Measurements from ENCODE around the gene NFKBIZ. TPM values are rescaled to one million over a fixed set of nuclear protein-coding genes. Genes with fewer than 3 reads are reported as not detected.

NFKBIZ gene
- total RNA-seq, 2 donors from 2014 or later, result 206 to 225 TPM

DNA sequence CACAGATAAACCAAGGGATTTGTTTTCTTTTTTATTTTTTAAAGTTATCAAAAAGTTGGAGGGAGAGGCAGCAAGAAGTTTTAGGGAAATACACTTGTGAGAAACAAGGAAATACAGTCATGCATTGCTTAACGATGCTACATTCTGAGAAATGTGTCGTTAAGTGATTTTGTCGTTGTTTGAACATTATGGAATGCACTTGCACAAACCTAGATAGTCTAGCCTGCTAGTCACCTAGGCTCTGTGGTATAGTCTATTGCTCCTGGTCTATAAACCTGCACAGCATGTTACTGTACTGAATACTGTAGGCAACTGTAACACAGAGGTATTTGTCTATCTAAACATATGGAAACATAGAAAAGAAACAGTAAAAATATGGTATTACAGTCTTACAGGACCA lies 2.0 kb upstream of the NFKBIZ start:
- Histone ChIP-seq H3K4me3 (no peak overlapping the region), H3K4me1 (ENCODE audit: control insufficient read depth in 1 of 2, low read depth in 2 of 2) (peaks cover 8 to 11% of the 10 kb centered on the region in 2 donors), H3K27ac (peak overlapping the region; percentile 94 to 97), H3K9me3 (no peaks in the 10 kb centered on the region), H3K36me3 (peaks cover 6% of the 10 kb centered on the region), H3K27me3 (replicated peaks; ENCODE audit: insufficient read depth) (no peaks in the 10 kb centered on the region)
- TF ChIP-seq, protein P1, sequence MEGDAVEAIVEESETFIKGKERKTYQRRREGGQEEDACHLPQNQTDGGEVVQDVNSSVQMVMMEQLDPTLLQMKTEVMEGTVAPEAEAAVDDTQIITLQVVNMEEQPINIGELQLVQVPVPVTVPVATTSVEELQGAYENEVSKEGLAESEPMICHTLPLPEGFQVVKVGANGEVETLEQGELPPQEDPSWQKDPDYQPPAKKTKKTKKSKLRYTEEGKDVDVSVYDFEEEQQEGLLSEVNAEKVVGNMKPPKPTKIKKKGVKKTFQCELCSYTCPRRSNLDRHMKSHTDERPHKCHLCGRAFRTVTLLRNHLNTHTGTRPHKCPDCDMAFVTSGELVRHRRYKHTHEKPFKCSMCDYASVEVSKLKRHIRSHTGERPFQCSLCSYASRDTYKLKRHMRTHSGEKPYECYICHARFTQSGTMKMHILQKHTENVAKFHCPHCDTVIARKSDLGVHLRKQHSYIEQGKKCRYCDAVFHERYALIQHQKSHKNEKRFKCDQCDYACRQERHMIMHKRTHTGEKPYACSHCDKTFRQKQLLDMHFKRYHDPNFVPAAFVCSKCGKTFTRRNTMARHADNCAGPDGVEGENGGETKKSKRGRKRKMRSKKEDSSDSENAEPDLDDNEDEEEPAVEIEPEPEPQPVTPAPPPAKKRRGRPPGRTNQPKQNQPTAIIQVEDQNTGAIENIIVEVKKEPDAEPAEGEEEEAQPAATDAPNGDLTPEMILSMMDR (IDR thresholded peaks at IDR 0.05), result no peak
- ATAC-seq (ENCODE audit: insufficient number of reproducible peaks, low FRiP score, low read depth) (no peak), DNase-seq (ENCODE audit: low spot score) (no peak)

DNA sequence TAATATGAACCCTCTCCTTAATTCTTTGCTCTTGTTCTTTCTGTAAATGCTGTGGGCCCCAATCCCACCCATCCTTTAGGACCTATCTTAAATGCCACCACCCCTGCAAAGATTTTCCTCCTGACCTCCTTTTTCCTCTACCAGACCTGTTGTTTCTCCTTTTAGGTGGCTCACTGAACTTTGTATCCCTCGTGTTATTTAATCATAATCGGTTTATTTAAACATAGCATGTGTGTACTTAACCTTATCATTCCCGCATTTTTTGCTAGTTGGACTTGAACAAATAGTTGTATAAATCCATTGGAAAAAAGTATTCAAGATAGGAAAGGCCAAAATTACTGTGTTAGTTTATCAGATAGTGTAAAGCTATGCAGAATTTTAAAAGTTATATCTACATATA lies 988 bp upstream of the NFKBIZ start:
- no peak for DNase-seq (ENCODE audit: low spot score)
- TF ChIP-seq, protein P1 (IDR thresholded peaks at IDR 0.05), result no peak
- Histone ChIP-seq H3K9me3 (no peaks in the 10 kb centered on the region), H3K27me3 (replicated peaks; ENCODE audit: insufficient read depth) (no peaks in the 10 kb centered on the region), H3K36me3 (peaks cover 16% of the 10 kb centered on the region), H3K27ac (peak overlapping the region; percentile 94 to 97), H3K4me1 (ENCODE audit: control insufficient read depth in 1 of 2, low read depth in 2 of 2) (peaks cover 18 to 21% of the 10 kb centered on the region in 2 donors), H3K4me3 (peak overlapping the region; percentile 83)
- ATAC-seq (ENCODE audit: insufficient number of reproducible peaks, low FRiP score, low read depth), result no peak

DNA sequence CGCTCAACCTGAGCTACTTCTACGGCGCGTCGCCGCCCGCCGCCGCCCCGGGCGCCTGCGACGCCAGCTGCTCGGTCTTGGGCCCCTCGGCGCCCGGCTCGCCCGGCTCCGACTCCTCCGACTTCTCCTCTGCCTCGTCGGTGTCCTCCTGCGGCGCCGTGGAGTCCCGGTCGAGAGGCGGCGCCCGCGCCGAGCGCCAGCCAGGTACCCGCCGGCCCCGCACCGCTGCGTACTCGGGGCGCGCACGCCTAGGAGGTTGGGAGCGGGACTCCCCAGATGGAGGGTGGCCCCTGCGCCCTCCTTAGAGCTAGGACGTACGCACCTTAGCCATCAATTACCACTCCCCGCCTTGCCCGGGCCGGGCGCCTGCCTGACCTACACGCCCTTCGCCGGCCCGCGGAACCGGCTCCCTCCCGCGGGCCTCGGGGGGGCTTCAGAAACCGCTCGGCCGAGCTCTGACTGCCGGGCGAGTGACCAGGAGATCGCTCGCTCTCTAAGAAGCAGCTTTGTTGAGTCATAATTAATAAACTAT lies 466 bp downstream of the NFKBIZ start:
- TF ChIP-seq, protein P1 (IDR thresholded peaks at IDR 0.05), result no peak
- no peaks in the 10 kb centered on the region for H3K9me3 ChIP-seq
- peaks cover 30% of the 10 kb centered on the region for H3K36me3 ChIP-seq
- peak overlapping the region; percentile 83 for H3K4me3 ChIP-seq
- H3K27ac ChIP-seq, result peak overlapping the region; percentile 97 to 99
- peaks cover 32 to 36% of the 10 kb centered on the region in 2 donors for H3K4me1 ChIP-seq (ENCODE audit: control insufficient read depth in 1 of 2, low read depth in 2 of 2)
- DNase-seq (ENCODE audit: low spot score) (no peak), ATAC-seq (ENCODE audit: insufficient number of reproducible peaks, low FRiP score, low read depth) (peak; percentile 11)
- H3K27me3 ChIP-seq (replicated peaks; ENCODE audit: insufficient read depth), result no peaks in the 10 kb centered on the region

DNA sequence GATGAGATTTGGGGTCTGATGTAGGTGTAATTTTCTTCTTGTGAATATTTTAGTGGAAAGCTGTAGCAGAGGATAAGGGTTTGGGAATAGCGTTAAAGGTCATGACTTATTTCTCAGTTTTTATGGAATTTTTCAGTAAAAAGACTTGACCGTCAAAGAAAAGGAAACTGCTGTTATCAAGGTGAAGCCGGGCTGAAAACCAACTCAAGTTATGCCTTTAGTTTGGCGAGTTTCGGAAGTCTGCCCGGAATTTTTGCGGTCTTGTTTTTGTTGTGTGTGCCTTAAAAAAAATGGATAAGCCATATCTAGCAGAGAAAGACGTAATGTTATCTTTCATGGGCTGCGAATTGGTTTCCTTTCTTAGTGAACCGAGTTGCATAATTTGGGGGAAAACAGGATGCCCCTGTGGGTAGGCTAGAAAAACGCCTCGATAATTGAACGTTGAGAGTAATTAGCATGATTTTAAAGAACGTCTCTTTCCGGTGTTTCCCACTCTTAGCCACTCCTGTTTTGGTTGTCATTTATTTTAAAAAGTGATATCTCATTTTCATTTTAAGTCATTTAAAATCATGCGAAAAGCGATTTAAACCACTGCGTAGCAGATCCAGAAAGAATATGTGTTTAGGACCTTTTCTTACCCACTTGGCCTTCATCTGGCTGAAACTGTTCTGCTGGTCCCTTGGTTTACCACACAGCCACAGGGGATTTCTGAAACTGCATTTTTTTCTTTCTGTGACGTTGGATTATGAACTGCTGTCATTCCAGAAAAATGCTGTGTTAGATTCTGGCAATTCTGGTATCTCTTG lies 1.1 kb downstream of the NFKBIZ start:
- peak overlapping the region; percentile 97 to 99 for H3K27ac ChIP-seq
- H3K4me3 ChIP-seq, result peak overlapping the region; percentile 83
- ATAC-seq (ENCODE audit: insufficient number of reproducible peaks, low FRiP score, low read depth) (no peak), DNase-seq (ENCODE audit: low spot score) (no peak)
- TF ChIP-seq, protein P1 (IDR thresholded peaks at IDR 0.05), result no peak
- no peaks in the 10 kb centered on the region for H3K27me3 ChIP-seq (replicated peaks; ENCODE audit: insufficient read depth)
- peaks cover 39 to 43% of the 10 kb centered on the region in 2 donors for H3K4me1 ChIP-seq (ENCODE audit: control insufficient read depth in 1 of 2, low read depth in 2 of 2)
- H3K9me3 ChIP-seq, result no peaks in the 10 kb centered on the region
- peaks cover 37% of the 10 kb centered on the region for H3K36me3 ChIP-seq

DNA sequence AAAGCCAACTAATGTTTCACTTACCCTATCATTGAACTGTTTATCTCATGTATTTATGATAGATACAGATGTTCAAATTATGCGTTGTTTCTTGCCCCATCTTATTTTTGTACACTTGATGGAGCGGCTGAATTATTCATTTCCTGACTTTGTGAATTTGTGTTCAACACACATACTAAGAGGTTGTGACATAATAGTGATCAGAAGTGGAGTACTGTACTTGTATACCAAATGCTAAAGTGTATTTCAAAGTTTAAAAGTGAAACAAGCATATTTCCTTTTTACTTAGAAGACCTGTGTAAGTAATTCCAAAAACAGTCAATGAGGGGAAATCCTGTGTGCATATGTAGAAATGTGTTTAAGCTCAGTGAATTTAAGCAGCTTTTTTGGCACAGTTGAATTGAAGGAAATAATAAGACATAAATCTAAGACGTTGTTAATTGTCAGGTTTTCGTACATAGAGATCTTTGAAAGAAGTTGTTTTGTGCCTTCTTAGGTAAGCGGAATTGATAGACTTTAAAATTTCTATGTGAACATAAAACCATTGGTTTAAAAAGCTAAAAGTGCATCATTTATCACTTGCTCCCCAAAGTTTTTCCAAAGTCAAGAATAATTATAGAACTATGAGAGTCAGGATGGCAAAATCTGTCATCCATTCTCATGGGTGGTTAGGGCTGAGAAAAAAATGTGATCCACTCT lies 1.9 kb downstream of the NFKBIZ start:
- no peak for ATAC-seq (ENCODE audit: insufficient number of reproducible peaks, low FRiP score, low read depth)
- peak overlapping the region; percentile 97 to 99 for H3K27ac ChIP-seq

More for the DNA sequence above, 1.9 kb downstream of the NFKBIZ start:
- H3K4me3 ChIP-seq, result peak overlapping the region; percentile 83
- TF ChIP-seq, protein P1 (IDR thresholded peaks at IDR 0.05), result no peak
- no peak for DNase-seq (ENCODE audit: low spot score)
- no peaks in the 10 kb centered on the region for H3K9me3 ChIP-seq
- H3K4me1 ChIP-seq (ENCODE audit: control insufficient read depth in 1 of 2, low read depth in 2 of 2), result peaks cover 41 to 50% of the 10 kb centered on the region in 2 donors
- peaks cover 44% of the 10 kb centered on the region for H3K36me3 ChIP-seq
- H3K27me3 ChIP-seq (replicated peaks; ENCODE audit: insufficient read depth), result no peaks in the 10 kb centered on the region

All from thoracic aorta (tissue), 2 donors.